GM10248 (cell line): ENCODE data around the gene KRTAP12-3.
"Not testable (repeated sequence)": the region's sequence is repeated elsewhere in the genome, so short reads cannot be mapped to it uniquely, and the experiment has no call there.

Experiments used
- CTCF ChIA-PET: fragments of 300-600 bp; sonication (Branson Sonifier 250); formaldehyde crosslinking; extraction: SDS; loops from one replicate; lab custom pipeline; 2021; ENCODE audit warnings: antibody characterized with exemption; lab: Yijun Ruan, JAX
- POLR2A ChIA-PET: fragments of 350-650 bp; sonication (Branson Sonifier 250); formaldehyde crosslinking; extraction: SDS; loops from one replicate; lab custom pipeline; 2020; ENCODE audit warnings: antibody characterized with exemption; lab: Yijun Ruan, JAX
- DNase-seq: peaks from one replicate; pipeline ENCODE4 v3.0.0; 2012; ENCODE audit errors: extremely low spot score
- CTCF ChIP-seq: IDR thresholded peaks from 2 replicates; pipeline ENCODE4 v1.5.1; 2012; ENCODE audit warnings: mild to moderate bottlenecking, low read depth; ENCODE audit errors: extremely low read depth, missing control alignments, control extremely low read depth

The KRTAP12-3 gene

GRCh38 chr21:44626673-44627143 lies 31.0 kb upstream of the KRTAP12-3 start, which contains the start of gene KRTAP10-9:
Gene KRTAP10-9 (plus strand): TSS chr21:44627093. CDS start chr21:44627172, 79 bp downstream.
- POLR2A ChIA-PET: no interaction called here

GRCh38 chr21:44627181-44627822 lies 30.4 kb upstream of the KRTAP12-3 start:
- DNase-seq, POLR2A ChIA-PET, CTCF ChIA-PET: not testable (repeated sequence)

More at GRCh38 chr21:44626673-44627143, 31.0 kb upstream of the KRTAP12-3 start, which contains the start of gene KRTAP10-9:
- DNase-seq: no peak
- CTCF ChIA-PET: no interaction called here
- TF ChIP-seq CTCF: no peak

GRCh38 chr21:44627831-44628233 lies 29.9 kb upstream of the KRTAP12-3 start:
- CTCF ChIA-PET, DNase-seq, POLR2A ChIA-PET: not testable (repeated sequence)

- no peak for TF ChIP-seq CTCF
- POLR2A ChIA-PET: no interaction called here
- DNase-seq: no peak
- CTCF ChIA-PET: no interaction called here
Observed at GRCh38 chr21:44628707-44629391, 28.9 kb upstream of the KRTAP12-3 start.

GRCh38 chr21:44630440-44630839 lies 27.3 kb upstream of the KRTAP12-3 start:
- ChIA-PET CTCF (no interaction called here), POLR2A (no interaction called here)
- TF ChIP-seq CTCF: no peak
- DNase-seq: no peak

GRCh38 chr21:44632067-44632466 lies 25.7 kb upstream of the KRTAP12-3 start:
- DNase-seq: no peak
- CTCF ChIA-PET: no interaction called here

More at GRCh38 chr21:44632067-44632466, 25.7 kb upstream of the KRTAP12-3 start:
- POLR2A ChIA-PET: no interaction called here
- no peak for TF ChIP-seq CTCF
